ENCODE results near the gene ALDH1A3. TPM values are rescaled to one million over a fixed set of nuclear protein-coding genes. Genes with fewer than 3 reads are reported as not detected.

ALDH1A3 gene
- total RNA-seq, 1 experiment from 2014 or later: 248 TPM

- ChIA-PET RAD21 (ENCODE audit: low non-redundant PET in 1 of 2, low total read pairs in 2 of 2, uncharacterized antibody in 2 of 2, unreplicated experiment in 2 of 2) (interaction anchor here (0.6 to 1.6 kb wide), 4 partner anchors 201 to 240 kb away, joined by 3 to 8 read pairs (median 6); no protein-coding TSS in a partner anchor), POLR2A (interaction anchor here (0.9 to 1.1 kb wide), 2 partner anchors 45 to 152 kb away, joined by 3 to 4 read pairs; no protein-coding TSS in a partner anchor), CTCF (interaction anchor here (0.7 to 1.5 kb wide), 29 partner anchors 9 to 523 kb away, joined by 3 to 38 read pairs (median 4); partner anchors contain the start of genes ASB7 and LINS1)
- no peak overlapping the region for H3K9ac ChIP-seq (ENCODE audit: low read length)
- TF ChIP-seq YY1 (IDR thresholded peaks at IDR 0.05; ENCODE audit: extremely low read depth, insufficient replicate concordance, low read depth, low read length) (no peak), RAD21 (IDR thresholded peaks at IDR 0.05; ENCODE audit: low read depth) (peak; percentile 85), CTCF (IDR thresholded peaks at IDR 0.05 in 2 of 3, conservative IDR thresholded peaks at IDR 0.05 in 1 of 3; ENCODE audit: borderline replicate concordance in 1 of 3, insufficient read depth in 1 of 3, low read depth in 2 of 3, low read length in 2 of 3) (peak; percentile 82 to 94 (median 83)), POLR2AphosphoS5 (IDR thresholded peaks at IDR 0.05; ENCODE audit: low read depth, low read length) (no peak), EZH2phosphoT487 (IDR thresholded peaks at IDR 0.05; ENCODE audit: borderline replicate concordance) (no peak), TCF7L2 (IDR thresholded peaks at IDR 0.05; ENCODE audit: borderline replicate concordance, extremely low read depth, insufficient read depth, insufficient read length) (no peak), EZH2 (IDR thresholded peaks at IDR 0.05) (no peak), FOSL1 (IDR thresholded peaks at IDR 0.05; ENCODE audit: low read depth) (no peak), SIN3A (IDR thresholded peaks at IDR 0.05; ENCODE audit: low read depth) (no peak), SRF (IDR thresholded peaks at IDR 0.05; ENCODE audit: low read depth) (no peak), JUND (IDR thresholded peaks at IDR 0.05) (no peak), MAX (IDR thresholded peaks at IDR 0.05) (no peak), ZBTB33 (IDR thresholded peaks at IDR 0.05; ENCODE audit: extremely low read depth, insufficient replicate concordance, low read length) (no peak), CBX3 (IDR thresholded peaks at IDR 0.05; ENCODE audit: low read depth) (peak; percentile 67; the same call in 1 of the 2 replicates), ATF3 (IDR thresholded peaks at IDR 0.05) (no peak), ELF1 (IDR thresholded peaks at IDR 0.05; ENCODE audit: borderline replicate concordance, low read depth) (no peak; the same call in 1 of the 2 replicates), SP1 (IDR thresholded peaks at IDR 0.05; ENCODE audit: low read depth) (peak; percentile 27; the same call in 1 of the 2 replicates), ZFX (IDR thresholded peaks at IDR 0.05) (no peak), EGR1 (IDR thresholded peaks at IDR 0.05; ENCODE audit: low read depth) (no peak)
- peaks cover 12 to 36% of the 10 kb centered on the region in 2 experiments for H3K4me1 ChIP-seq (ENCODE audit: control insufficient read depth in 1 of 2, insufficient read depth in 2 of 2, low read length in 2 of 2)
- H3K79me2 ChIP-seq (ENCODE audit: insufficient read depth, low read length): peaks cover 1% of the 10 kb centered on the region; the same call in 1 of the 2 replicates
- DNase-seq (ENCODE audit: low read depth, low spot score) (peak; percentile 83), ATAC-seq (peak; percentile 60)
- peaks cover 6 to 17% of the 10 kb centered on the region in 2 experiments; a peak in 2 of 4 replicates for H3K9me3 ChIP-seq (ENCODE audit: control insufficient read depth in 1 of 2, insufficient read depth in 1 of 2, low read depth in 1 of 2, low read length in 2 of 2)
- intact Hi-C loops (cut with micrococcal nuclease): loop anchor here (1.0 to 5.0 kb wide), 5 partner anchors 134 to 246 kb away; no protein-coding TSS in a partner anchor
- no peaks in the 10 kb centered on the region for H3K9me2 ChIP-seq (ENCODE audit: insufficient read depth)
- no peaks in the 10 kb centered on the region for H3K36me3 ChIP-seq (ENCODE audit: control insufficient read depth in 1 of 2, insufficient read depth in 2 of 2, low read length in 2 of 2)
- peak overlapping the region; percentile 26 for H3K4me2 ChIP-seq (ENCODE audit: low read length)
- no peak overlapping the region for H3K27ac ChIP-seq (ENCODE audit: low read depth, low read length)
- H3K4me3 ChIP-seq (replicated peaks in 1 of 2; ENCODE audit: low read depth in 1 of 2, low read length in 2 of 2): no peak overlapping the region
- no peak overlapping the region for H2AFZ ChIP-seq (ENCODE audit: low read depth, low read length, poor library complexity, severe bottlenecking)
- no peaks in the 10 kb centered on the region for H3K27me3 ChIP-seq (ENCODE audit: insufficient read depth, low read length)
- no peaks in the 10 kb centered on the region for H4K20me1 ChIP-seq (ENCODE audit: insufficient read depth)
- BruUV-seq (replicated peaks): no TSS peak
Measured at GRCh38 chr15:100873029-100873677, 6.5 kb upstream of the ALDH1A3 start.

Data from HCT116 (cell line).